Stimulated activated naive CD4-positive, alpha-beta T cell treated with Interleukin-2 at 50 U/mL for 16 hours (primary cell): Measurements from ENCODE around the gene TRIM37.
"Not testable (repeated sequence)": the region's sequence is repeated elsewhere in the genome, so short reads cannot be mapped to it uniquely, and the experiment has no call there.

ENCODE experiments used
- DNase-seq: peaks from one replicate; lab custom pipeline; 2025; lab: John Stamatoyannopoulos, UW

The TRIM37 gene

DNA sequence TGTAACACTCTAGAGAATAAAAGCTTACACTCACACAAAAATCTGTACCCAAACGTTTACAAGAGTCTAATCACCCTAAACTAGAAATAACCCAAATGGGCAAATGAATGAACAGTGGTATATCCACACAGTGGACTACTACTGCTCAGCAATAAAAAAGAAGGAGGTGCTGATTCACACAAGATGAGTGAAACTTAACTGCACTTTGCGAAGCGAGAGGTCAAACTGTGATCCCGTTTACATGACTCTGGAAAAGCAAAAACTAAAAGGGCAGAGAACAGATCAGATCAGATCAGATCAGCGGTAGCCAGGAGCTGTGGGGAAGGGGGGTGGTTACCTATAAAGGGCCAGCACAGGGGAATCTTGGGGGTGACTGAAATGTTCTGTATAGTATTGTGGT is 113.4 kb downstream of the TRIM37 start:
- DNase-seq = no peak

DNA sequence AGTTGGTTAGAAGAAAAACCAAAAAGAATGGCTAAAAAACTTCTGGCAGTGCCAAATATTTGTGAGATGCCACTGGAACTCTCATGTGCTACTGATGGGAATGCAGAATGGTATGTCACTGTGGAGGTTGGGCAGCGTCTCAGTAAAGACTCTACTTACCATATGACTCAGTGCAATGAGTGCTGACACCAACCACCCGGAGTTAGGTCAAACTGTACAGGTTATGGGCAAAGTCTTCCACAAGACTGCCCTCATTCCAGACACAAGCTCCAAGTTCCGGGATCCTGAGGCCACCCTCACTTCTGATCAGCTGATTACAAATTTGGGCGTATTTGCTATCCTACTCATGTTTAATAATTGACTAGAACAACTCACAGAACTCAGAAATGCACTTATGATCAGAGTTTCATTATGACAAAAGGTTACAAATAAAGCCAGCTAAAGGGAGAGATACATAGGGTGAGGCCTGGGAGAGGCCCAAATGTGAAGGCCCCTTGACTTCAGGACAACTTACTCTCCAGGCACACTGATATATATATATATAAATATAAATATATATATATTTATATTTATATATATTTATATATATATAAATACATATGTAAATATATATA is 114.9 kb downstream of the TRIM37 start:
- no peak for DNase-seq

DNA sequence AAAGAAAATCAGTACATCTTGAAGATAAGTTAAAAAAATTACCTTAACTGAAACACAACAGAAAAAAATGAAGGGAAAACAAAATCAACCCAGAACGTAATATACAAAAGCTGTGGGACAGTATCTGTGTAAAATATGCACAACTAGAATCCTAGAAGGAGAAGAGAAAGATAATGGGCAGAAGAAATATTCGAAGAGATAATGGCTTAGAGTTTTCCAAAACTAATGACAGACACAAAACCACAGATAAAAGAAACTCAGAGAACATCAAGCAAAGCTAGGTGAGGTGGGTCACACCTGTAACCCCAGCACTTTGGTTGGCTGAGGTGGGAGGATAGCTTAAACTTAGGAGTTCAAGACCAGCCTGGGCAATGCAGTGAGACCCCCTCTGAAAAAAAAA is 117.1 kb downstream of the TRIM37 start:
- DNase-seq = no peak

DNA sequence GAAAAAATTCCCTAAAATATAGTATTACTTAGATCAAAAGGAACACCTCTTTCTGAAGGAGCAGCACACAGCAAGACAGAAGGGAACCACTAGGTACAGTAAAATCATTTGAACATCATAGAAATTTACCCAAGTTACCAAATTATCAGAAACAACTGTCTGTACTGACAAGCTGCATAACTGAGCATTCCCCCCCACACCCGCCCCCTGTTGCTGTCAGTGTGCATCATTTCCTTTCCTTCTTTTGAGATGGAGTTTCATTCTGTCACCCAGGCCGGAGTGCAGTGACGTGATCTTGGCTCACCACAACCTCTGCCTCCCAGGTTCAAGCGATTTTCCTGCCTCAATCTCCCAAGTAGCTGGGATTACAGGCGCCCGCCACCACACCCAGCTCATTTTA is 120.7 kb downstream of the TRIM37 start:
- no peak for DNase-seq

DNA sequence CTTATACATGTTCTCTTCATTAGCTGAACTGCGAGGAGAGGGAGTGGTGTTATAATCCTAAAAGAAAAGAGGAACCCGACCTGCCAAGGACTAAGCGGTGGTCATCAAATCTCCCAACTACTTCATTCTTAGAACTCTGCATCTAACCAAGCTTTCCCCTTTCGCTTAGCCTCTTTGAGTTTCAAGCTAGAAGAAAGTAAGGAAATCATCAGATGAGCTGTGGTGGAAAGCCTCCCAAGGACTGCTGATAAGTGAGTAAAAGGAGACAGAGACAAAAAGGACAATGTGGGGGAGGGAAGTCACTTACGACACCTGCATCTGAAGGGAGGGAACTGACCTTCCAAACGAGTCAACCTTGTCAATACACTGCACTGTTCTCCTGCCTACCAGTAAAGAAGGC is 121.3 kb downstream of the TRIM37 start:
- no peak for DNase-seq

DNA sequence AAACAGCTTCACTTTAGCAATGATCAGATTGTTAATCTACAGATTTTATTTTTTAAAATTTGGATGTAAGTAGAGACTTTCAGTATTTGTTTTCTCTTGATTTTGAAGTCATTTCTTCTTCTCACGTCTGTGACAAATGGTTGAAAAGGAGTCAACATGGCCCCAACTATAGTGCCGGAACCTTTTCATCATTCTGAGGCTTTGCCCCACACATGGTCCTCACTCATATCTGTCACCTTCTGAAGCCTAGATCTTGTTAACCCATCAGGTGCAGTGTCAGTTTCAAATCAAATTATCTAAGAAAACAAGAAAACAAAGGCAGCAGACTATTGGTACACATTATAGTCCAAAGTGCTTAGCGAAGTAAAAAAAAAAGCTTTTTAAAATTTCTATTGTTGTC is 124.1 kb downstream of the TRIM37 start:
- no peak for DNase-seq

DNA sequence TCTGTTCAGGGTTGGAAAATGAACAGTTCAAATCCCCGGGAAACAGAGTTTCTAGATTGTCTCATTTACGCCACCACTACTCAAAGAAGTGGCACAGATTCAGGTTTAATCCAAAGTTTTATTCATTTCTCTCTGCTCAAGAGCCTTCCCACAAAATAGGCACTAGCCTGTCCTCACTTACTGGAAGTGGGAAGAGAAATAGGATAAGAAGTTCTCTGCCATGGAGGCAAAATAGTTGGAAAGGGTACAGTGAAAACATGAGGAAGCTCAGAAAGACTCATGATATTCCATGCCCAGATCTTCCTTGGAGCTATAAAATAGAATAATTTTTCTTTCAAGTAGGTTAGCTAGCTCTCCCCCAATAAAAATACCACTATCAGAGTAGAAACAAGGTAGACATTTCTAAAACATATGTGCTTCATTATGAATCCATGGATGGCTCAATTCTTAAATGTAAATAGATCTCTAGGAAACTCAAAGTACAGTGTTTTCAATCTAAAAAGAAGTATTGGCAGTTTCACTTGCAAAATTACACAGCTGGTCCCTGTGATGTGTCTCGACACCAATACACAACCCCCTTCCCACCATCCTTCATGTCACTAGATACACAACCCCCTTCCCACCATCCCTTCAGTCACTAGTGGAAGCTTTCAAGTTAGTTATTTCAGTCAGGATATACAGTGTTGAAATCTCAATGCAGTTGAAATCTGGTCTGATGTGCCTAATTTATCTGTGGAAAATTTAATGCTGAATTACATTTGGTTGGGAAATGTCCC is 125.8 kb downstream of the TRIM37 start:
- DNase-seq = no peak

DNA sequence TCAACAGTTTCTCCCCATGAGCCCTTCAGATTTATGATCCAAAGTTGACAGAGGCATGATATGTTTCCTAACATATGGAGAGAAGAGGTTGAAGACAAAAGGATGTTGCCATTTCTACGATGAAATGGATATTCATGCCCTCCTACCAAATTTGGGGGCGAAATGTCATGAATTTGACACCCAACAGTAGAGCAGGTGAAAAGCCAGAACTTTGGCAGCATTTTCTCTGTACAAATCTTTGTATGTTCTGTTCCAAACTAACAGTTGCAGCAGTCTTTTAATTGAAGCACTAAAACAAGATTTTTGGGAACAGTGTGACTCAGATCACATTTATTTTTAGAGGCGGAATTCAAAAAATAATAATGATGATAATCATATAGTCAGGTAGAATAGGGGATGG is 130.1 kb downstream of the TRIM37 start:
- no peak for DNase-seq

DNA sequence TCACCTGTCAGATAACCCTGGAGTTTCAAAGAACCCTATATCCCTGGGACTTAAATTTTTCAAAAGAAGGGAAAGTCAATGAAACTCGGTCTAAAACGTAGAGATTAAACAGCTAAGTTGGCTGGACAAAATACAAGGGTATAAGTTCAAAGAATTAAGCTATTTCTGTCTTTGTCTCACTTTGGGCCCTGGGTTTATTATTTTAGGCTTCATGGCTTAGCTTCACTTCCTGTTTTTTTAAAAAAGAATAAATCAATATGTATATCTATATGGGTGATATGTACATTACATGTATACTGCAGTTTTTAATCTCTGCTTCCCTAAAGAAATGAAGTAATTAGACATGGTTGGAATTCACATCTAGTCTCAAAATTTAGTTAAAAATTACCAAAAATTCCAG is 132.3 kb downstream of the TRIM37 start:
- DNase-seq = no peak

DNA sequence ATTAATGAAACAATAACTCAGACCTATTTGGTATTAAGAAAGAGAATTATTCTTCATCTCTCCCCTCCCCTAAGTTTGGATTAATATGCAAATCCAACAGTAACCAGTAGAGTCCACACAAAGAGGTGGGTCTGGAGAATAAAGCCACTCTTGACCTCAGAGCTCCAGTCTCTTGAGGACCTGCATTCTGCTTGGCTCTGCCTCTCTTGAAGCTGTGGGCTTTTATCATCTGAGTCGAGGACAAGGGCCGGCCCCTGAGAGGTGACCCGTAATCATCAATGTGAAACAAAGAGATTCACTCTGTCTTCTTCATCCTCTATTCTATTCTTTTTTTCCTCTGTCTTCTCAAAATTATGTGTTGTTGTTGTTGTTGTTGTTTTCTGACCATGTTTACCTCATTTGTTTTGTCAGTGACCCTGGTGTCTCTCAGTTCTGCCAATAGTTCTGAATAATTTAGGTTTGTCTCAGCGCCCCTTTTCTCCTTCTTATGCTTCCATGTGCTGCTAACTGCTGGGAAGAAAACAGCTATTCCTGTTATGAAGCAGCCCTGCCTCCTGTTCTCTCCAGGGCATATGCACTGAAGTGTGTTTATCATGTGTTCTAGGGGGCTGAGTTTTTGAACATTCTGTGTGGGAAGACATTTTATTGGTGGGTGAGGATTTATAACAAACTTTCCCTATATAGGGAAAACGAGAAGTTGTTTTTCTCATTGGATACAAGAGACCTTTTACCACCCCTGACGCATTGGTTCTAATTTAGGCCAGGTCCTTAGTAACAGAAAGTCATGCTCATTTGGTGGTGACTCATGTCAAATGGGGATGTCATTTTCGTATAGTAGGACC is 135.8 kb downstream of the TRIM37 start:
- no peak for DNase-seq

DNA sequence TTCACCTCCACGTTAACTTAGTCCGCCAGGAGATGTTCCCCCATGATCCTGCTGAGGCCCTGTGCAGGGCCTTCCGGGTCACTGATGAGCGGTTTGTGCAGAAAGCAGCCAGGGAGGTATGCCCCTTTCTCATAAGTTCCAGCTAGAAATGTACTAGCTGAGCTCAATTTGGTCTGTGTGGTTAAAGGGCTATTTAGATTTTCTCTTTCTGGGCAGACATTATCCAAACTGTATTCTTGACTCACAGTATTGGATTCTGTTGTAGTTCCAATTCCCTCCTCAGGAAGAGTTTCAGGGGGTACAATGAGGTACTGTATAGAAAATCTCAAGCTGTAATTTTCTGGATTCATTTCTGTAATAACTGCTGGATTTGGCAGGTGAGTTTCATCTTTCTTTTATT is 137.1 kb downstream of the TRIM37 start:
- DNase-seq = no peak

DNA sequence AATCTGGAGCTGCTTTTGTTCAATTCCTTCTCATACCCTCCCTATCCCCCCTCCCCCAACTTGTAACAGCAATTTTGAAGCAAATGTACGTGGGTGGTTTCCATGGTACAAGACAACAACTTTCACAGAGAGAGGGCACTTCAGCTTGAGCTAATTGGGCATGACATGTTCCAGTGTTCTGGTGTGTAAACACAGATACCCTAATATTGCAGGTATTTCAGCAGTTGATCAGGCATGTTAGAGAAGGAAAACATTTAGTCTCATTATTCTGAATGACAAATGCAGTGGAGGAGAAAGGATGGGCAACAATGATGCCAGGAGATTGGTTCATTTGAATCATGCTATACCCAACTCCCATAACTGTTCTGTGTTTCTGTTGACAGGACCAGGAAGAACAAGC is 137.5 kb downstream of the TRIM37 start:
- DNase-seq = no peak

DNA sequence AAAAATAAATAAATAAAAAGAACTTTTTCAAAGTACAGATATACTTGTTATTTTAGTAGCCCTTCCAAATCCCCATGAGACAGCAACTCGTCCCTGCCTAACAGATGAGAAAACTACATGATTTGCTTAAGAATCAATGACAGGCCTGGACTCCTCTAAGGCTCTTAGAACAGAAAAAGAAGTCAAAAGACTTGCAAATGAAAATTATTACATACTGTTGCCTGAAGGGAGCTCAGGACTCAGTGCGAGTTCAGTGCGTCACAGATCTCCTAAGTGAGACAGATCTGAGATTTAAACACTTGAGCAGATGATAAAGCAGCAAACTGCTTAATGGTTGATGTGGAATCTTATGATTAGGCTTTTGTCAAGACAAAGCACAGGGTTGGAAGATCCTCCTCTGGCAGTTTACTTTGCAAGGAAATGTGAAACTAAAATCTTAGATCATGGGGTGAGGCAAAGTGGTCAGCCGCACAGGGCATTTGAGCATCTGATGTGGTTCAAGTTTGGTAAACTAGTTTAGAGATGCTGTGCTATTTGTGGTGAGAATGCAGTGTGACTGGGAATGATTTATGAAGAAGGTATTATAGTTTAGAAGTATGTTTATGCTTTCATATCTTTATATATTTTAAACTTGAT is 138.1 kb downstream of the TRIM37 start:
- DNase-seq = no peak

DNA sequence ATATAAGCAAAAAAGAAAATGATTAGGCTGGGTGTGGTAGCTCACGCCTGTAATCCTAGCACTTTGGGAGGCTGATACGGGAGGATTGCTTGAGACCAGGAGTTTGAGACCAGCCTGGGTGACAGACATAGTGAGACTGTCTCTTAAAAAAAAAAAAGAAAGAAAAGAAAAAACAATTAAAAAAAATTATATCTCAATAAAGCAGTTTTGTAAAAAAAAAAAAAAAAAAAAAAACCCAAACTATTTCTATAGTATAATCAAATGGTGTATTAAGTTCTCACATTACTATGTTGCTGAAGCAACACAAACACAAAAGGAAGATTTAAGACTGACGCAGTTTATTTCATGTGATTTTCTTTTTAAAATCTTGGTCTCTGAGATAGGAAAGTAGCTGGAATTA is 140.5 kb downstream of the TRIM37 start:
- no peak for DNase-seq

DNA sequence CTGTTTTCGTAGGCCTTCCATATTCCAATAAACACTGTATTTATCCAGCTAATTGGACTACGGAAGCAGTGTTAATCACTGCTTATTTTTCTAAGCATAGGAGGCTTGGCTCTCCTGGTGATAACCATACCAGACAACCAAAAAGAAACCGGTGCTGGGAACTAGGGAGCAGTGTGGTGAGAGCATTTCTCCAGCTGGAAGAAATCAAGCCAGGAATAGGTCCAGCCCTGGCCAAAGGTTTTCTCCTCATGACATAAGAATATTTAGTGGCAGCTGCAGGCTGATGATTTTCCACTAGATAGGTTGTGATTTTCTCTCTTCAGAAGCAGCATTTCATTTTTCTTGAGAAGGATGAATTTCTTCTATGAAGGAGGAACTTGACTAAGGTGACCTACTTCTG is 141.5 kb downstream of the TRIM37 start:
- no peak for DNase-seq

DNA sequence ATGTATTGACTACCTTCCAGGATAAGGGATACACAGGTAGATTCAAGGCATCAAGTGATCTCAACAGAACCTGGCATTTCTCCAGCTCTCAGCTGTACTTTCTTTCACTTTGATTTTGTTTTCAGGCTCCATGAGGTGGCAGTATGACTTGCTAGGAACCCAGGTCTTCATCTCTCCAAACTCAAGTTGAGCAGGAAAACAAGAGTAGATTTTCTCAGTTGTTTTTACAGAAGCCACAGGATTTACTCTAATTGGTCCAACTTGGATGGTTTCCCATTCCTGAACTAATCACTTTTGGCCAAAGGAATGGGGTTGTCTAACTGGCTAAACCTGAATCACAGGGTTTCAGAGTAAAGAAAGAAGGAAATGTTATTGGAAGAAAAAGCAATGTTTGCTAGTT is 146.6 kb downstream of the TRIM37 start:
- DNase-seq = no peak

DNA sequence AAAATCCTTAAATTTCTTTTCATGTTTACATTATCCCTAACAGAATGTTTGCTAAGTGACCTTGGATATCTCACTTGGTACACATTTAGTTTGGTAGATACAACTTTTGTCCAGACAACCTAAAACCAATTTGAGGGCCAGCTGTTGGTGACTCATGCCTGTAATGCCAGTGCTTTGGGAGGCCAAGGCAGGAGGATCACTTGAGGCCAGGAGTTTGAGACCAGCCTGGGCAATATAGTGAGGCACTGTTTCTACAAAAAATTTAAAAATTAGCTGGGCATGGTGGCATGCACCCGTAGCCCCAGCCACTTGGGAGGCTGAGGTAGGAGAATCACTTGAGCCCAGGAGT is 149.0 kb downstream of the TRIM37 start:
- not testable (repeated sequence) for DNase-seq

DNA sequence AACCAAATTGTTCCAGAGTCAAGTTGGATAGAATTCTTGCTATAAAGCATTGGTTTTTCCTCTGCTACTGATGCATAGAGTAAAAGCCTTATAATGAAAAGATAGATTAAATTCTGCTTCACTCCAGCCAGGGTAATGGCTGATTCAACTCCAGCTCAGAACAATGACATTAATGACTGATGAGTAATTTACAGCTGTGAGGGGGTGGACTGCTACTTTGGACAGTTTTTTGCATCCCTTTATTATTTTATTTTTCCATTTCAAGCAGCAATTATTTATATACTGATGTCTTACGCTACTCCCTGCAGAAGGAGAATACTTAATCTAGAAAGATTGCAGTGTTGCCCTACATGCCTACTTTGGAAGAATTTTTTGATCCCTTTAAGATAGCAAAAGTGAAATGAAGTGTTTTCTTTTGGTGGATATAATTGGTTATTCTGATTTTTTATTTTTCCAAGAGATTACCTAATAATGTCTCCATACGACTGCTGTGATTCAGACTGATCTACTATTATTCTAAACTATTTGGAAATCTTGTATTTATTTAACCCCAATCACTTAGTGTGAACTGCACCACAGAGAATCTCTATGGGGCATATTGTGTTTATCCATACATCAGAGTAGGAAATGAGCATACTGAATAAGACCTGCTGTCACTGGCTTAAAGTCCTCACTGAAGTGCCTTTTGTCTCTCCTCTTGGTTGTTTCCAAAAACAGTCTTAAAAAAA is 149.5 kb downstream of the TRIM37 start:
- no peak for DNase-seq

DNA sequence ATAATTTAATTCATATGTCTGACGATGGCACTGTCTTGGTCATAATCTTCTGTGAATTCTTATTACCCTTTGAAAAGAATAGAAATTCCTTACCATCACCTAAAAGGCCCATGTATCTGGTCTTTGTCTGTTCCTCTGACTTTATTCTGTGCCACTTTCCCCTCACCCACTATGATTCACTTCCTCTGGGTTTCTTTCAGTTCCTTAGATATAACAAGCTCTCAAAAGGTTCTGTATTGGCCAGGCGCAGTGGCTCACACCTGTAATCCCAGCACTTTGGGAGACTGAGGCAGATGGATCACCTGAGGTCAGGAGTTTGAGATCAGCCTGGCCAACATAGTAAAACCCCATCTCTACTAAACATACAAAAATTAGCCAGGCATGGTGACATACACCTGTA is 152.3 kb downstream of the TRIM37 start:
- not testable (repeated sequence) for DNase-seq

DNA sequence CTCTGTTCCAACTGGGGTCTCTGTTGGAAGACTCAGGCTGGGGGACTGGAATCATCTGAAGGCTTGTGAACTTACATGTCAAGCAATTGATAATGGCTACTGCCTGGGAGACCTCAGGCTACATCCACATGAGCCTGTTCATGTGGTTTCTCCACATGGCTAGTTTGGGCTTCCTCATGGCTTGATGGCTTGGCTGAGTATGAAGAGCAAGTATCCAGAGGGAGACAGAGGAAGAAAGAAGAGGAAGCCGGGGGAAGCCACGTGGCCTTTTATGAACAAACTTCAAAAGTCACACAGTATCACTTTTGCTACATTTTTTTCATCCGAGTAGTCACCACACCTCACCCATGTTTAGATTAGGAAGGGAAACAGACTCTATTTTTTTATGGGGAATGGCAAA is 158.9 kb downstream of the TRIM37 start:
- DNase-seq = no peak

DNA sequence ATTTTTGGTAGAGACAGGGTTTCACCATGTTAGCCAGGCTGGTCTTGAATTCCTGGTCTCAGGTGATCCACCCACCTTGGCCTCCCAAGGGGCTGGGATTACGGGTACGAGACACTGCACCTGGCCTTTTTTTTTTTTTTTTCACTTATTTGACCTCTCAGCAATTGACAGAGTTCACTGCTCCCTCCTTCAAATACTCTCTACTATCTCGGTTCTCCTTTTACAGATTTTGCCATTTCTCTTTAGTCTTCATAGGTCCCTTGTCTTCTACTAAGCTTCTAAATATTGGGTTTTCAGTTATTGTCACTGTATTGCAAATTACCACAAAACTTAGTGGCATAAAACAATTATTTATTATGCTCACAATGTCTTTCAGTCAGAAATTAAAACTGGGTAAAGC is 159.3 kb downstream of the TRIM37 start:
- DNase-seq = no peak

DNA sequence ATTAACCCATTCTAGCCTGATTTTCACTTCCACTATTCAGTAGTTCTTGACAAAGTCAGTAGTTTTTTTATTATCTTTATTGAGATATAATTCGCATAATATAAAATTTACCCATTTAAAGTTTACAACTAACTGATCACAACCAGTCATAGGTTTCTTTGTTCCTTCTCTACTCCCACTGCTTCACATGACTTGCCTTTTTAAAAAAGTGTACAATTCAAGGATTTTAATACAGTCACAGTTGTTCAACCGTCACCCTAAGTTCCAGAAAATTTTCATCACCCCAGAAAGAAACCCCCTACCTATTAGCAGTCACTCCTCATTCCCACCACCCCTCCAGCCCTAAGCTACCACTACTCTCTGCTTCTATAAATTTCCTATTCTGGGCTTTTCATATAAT is 162.5 kb downstream of the TRIM37 start:
- no peak for DNase-seq
